Prostate gland (tissue), 2 donors: ENCODE results near the gene TMEM218.

Experiments used
- CTCF ChIP-seq, 4 experiments: fragments of 200-600 bp in 2 of 4; fragments of 450-650 bp in 2 of 4; sonication (generic) in 2 of 4; IDR thresholded peaks; 1 replicate in 3 of 4; 2 replicates in 1 of 4; pipeline ENCODE4 v1.5.1; 2016 to 2019; ENCODE audit warnings: antibody characterized with exemption in 4 of 4, mild to moderate bottlenecking in 2 of 4, moderate library complexity in 2 of 4
- POLR2A ChIP-seq: fragments of 450-650 bp; IDR thresholded peaks from one replicate; pipeline ENCODE4 v1.6.1; 2016; ENCODE audit warnings: antibody characterized with exemption, mild to moderate bottlenecking
- POLR2AphosphoS5 ChIP-seq: sonication (generic); formaldehyde crosslinking; IDR thresholded peaks from one replicate; pipeline ENCODE4 v1.6.1; 2017; ENCODE audit warnings: antibody characterized with exemption

- no peak for TF ChIP-seq CTCF (IDR thresholded peaks at IDR 0.05)
- no peak for TF ChIP-seq POLR2AphosphoS5
- no peak for TF ChIP-seq POLR2A
Measured at GRCh38 chr11:125114518-125114917, 3.1 kb upstream of the TMEM218 start.
